ENCODE data around the gene CSHL1. TPM values are rescaled to one million over a fixed set of nuclear protein-coding genes. Genes with fewer than 3 reads are reported as not detected.
A peak's percentile ranks its signal among the peaks of the same experiment; 100 is the strongest.

The CSHL1 gene
- total RNA-seq, 2 donors from 2014 or later, result not detected

DNA sequence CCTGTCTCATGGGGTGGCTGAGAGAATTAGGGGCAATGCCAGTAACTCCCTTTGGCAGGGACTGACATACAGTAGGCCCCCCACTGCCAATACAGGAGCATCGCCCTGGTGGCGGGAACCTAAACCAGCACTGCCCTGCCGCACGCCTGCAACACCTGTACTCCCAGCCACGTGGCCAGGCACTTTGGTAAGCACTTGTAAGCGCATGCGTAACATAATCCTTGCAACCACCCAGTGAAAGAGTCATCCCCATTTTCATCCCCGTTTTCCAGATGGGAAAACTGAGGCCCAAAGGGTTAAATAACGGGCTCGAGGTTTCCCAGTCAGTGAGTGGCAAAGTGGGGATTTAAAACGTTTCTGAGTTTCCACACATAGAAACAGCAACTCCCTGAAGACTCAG lies 44.2 kb upstream of the CSHL1 start:
- H3K4me3 ChIP-seq, result no peak overlapping the region
- no peaks in the 10 kb centered on the region for H3K27me3 ChIP-seq
- DNase-seq (ENCODE audit: low spot score), result no peak
- TF ChIP-seq CTCF (IDR thresholded peaks at IDR 0.05), result no peak
- H3K36me3 ChIP-seq, result no peaks in the 10 kb centered on the region
- H3K27ac ChIP-seq, result no peak overlapping the region
- no peaks in the 10 kb centered on the region for H3K9me3 ChIP-seq
- H3K4me1 ChIP-seq, result peaks cover 0 to 13% of the 10 kb centered on the region in 2 donors

- H3K9me3 ChIP-seq, result no peaks in the 10 kb centered on the region
- TF ChIP-seq CTCF (IDR thresholded peaks at IDR 0.05), result no peak
- no peaks in the 10 kb centered on the region for H3K36me3 ChIP-seq
- H3K27ac ChIP-seq, result no peak overlapping the region
- no peaks in the 10 kb centered on the region for H3K27me3 ChIP-seq
- DNase-seq (ENCODE audit: low spot score), result no peak
- H3K4me3 ChIP-seq, result no peak overlapping the region
- peaks cover 0 to 13% of the 10 kb centered on the region in 2 donors for H3K4me1 ChIP-seq
Observed at GRCh38 chr17:63954402-63955063, 43.5 kb upstream of the CSHL1 start.

DNA sequence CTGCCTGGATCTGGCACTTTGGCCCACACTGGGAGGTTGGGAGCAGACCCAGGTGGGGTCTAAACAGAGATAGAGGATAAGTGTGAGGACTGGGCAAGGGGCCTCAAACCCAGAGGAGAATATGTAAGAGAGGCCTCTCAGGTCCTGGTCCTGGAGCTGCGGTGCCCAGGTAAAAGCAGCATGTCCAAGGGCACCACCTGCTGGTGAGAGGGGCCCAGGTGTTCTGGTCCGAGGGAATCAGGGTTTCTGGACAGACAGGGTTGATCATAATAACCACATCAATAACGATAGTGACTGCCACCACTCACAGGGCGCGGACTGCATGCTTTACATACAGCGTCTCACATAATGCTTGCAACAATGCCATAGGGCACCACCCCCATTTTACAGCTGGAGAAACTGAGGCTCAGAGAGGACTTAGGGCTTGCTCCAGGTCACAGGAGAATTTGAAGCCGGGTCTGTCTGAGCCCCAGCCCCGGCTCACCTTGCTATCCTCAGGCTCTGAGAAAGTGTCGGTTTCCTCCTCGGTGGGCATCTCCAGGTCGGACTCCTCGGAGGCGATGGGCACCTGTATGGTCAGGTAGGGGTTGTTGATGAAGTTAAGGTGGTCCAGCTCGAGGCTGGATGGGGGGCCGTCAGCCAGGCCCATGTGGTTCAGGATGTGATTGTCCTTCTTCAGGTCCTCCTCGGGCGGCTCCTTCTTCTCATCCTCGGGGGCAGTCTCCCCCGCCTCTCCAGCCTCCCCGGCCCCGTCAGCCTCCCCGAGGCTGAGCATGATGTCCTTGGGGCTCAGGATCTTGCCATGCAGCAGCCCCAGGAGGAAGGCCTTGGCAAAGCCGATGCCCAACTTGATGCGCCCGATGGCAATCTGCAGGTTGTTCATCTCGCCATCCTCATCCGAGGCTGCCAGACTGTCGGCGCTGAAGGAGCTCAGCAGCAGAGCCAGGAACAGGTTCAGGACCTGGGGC lies 40.2 kb upstream of the CSHL1 start:
- no peaks in the 10 kb centered on the region for H3K27me3 ChIP-seq
- H3K36me3 ChIP-seq, result no peaks in the 10 kb centered on the region
- peaks cover 0 to 24% of the 10 kb centered on the region in 2 donors for H3K4me1 ChIP-seq
- H3K9me3 ChIP-seq, result no peaks in the 10 kb centered on the region
- DNase-seq (ENCODE audit: low spot score), result no peak
- H3K4me3 ChIP-seq, result no peak overlapping the region
- TF ChIP-seq CTCF (IDR thresholded peaks at IDR 0.05), result peak in 1 of 2 donors; percentile 20
- H3K27ac ChIP-seq, result no peak overlapping the region

DNA sequence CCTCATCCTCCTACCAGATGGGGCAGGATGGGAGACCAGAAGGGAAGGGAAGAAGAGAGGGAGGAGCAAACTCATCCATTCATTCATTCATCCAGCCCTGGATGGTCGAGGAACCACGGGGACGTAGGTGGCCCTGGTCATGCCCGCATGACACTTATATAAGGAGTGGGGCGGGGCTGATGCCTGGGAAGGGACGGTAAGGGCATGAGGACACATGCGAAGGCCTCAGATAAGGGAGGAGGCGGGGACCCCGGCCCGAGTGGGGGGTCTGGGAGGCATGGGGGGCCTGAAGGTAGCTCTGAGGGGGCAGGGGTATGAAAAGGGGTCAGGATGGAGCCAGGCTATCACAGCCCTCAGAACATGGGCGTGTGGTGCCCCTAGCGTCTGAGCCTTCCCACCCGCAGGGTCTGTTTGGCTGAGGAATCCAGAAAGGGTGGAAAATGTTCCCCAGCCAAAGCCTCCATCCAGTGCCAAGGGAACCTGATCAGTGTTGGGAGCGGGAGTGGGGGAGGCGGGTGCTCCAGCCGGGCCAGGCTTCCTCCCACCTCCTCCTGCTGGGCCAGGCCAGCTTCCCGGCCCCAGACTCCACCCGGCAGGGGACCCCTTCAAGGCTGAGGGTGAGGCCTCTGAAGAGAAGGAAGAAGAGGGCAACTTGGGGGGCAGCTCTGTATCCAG lies 38.7 kb upstream of the CSHL1 start:
- DNase-seq (ENCODE audit: low spot score), result no peak
- Histone ChIP-seq H3K4me1 (peaks cover 0 to 24% of the 10 kb centered on the region in 2 donors), H3K27me3 (no peaks in the 10 kb centered on the region), H3K4me3 (no peak overlapping the region), H3K36me3 (no peaks in the 10 kb centered on the region), H3K9me3 (no peaks in the 10 kb centered on the region), H3K27ac (no peak overlapping the region)
- TF ChIP-seq CTCF (IDR thresholded peaks at IDR 0.05), result no peak

GRCh38 chr17:63948521-63948920 lies 37.5 kb upstream of the CSHL1 start:
- H3K9me3 ChIP-seq, result no peaks in the 10 kb centered on the region
- H3K27ac ChIP-seq, result no peak overlapping the region
- no peak for TF ChIP-seq CTCF (IDR thresholded peaks at IDR 0.05)
- peaks cover 0 to 13% of the 10 kb centered on the region in 2 donors for H3K4me1 ChIP-seq
- no peaks in the 10 kb centered on the region for H3K36me3 ChIP-seq
- H3K4me3 ChIP-seq, result no peak overlapping the region
- H3K27me3 ChIP-seq, result no peaks in the 10 kb centered on the region
- DNase-seq (ENCODE audit: low spot score), result no peak

Measured in right atrium auricular region (tissue), 2 donors.